ENCODE measurements around the gene YTHDF2.

The YTHDF2 gene

DNA sequence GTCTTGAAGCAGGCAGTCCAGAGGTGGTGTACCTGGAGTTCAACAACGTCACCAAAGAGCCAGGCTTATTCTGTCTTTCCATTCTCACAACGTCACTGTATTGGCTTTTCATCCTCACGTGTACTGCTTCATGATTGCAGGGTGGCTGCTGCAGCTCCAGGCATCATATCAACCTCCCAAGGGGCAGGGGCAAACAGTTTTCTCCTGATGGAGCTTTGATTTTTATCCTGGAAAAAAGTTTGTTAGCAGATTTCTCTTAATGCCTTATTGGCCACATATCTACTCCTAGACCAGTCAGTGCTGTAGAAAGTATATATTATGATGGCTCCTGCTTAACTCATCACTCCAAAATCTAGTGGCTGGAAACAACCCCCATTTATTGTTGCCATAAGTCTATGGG is 66.9 kb downstream of the YTHDF2 start:
- DNase-seq = no peak

DNA sequence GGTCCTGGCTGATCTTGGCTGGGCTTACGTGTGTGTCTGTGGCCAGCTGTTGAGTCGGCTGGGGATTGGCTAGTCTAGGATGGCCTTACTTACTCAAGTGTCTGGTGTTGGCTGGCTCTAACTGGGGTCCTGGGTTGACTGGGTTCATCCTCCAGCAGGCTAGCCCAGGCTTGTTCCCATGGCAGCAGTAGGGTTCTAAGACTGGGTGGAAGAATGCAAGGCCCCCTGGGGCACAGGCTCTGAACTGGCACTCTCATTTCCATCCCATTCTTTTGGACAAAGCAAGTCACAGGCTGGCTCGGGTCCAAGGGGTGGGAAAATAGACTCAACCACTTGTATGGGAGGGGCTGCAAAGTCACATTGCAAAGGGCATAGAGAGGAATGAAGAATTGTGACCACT is 67.3 kb downstream of the YTHDF2 start:
- DNase-seq = no peak

DNA sequence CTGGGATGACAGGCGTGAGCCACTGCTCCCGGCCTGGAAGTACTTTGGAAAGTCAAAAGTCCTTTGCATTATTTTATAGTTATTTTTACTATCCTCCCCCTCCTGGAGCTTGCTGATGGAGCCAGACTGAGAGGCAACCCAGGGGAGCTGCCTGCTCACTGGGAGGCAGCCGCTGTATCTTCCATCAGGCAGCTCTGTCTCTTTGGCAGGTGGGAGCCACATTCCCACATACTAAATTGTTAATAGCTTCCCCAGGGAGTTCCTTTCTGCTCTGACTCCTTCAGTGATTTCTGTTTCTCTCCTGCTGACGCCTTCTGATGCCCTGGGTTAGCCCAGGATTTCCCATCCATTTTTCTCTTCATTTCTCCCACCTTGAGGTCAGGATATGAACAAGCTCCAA is 70.3 kb downstream of the YTHDF2 start:
- DNase-seq = no peak

DNA sequence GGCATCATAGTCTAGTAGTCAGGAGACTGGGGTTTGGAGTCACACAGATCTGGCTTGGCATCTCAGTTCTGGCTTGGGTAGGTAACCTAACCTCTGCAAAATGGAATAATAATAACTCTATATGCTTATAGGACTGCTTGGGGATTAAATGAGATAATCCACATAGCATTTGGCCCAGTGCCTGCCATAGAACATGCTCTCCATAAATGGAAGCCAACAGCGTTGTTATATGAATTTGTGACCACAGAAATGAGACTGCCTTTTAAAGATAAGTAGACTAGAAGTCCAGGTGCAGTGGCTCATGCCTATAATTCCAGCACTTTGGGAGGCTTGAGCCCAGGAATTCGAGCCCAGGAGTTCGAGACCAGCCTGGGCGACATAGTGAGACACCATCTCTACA is 71.2 kb downstream of the YTHDF2 start:
- DNase-seq = no peak

GRCh38 chr1:28811369-28811765 is 74.6 kb downstream of the YTHDF2 start:
- DNase-seq = no peak

DNA sequence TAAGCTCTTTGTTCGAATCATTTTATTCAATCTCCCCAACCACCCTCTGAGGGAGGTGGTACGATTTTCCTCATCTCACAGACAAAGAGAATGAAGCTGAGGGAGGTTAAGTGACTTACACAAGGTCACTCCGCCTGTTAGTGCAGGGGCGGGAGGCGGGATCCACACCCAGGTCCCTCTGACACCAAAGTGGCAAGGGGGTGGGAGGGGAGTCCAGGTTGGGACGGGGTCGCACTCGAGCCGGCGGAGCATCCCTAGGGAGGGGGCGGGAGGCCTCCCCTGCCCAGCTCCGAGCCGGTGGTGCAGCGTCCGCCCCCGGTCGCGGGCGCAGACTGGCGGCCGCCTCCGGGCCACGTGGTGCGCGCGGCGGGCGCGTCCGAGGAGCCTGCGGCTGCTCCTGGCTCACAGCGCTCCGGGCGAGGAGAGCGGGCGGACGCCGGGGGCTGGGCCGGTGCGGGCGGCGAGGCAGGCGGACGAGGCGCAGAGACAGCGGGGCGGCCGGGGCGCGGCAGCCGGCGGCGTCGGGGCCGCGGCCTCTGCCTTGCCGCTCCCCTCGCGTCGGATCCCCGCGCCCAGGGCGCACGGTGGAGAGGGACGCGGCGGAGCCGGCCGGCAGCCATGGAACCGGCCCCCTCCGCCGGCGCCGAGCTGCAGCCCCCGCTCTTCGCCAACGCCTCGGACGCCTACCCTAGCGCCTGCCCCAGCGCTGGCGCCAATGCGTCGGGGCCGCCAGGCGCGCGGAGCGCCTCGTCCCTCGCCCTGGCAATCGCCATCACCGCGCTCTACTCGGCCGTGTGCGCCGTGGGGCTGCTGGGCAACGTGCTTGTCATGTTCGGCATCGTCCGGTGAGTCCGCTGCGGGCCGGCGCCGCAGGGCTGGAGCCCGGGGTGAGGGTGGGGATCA is 75.3 kb downstream of the YTHDF2 start, which contains the start of gene OPRD1:
OPRD1 (plus strand) TSS at position 405 of the 903 bp plus-strand sequence; CDS start at position 619, 214 bp downstream.
- no peak for DNase-seq

- no peak for DNase-seq
Measured at GRCh38 chr1:28812669-28813468, 76.1 kb downstream of the YTHDF2 start.

DNA sequence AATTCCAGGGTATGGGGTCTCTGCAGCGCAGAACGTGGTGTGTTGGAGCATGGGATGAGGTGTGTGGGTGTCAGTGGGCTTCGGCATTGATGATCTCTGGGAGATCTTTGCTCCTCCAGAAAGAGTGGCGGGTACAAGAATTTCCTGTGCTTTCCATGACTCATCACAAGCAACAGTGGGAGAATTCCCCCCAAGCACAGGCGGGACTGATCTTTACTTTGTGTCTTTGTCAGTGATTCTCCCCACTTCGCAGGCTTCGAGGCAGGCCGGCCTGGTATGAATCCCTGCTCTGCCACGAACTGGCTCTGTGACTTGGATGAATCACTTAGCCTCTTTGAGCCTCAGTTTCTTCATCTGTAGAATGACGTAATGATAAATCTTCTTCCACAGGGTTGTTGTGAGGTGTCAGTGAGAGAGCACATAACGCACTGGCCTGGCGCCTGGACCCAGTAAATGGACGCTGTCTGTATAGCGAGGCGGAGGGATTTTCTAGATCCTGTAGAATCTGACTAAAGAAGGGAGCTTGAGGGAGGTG is 77.3 kb downstream of the YTHDF2 start:
- DNase-seq = no peak

DNA sequence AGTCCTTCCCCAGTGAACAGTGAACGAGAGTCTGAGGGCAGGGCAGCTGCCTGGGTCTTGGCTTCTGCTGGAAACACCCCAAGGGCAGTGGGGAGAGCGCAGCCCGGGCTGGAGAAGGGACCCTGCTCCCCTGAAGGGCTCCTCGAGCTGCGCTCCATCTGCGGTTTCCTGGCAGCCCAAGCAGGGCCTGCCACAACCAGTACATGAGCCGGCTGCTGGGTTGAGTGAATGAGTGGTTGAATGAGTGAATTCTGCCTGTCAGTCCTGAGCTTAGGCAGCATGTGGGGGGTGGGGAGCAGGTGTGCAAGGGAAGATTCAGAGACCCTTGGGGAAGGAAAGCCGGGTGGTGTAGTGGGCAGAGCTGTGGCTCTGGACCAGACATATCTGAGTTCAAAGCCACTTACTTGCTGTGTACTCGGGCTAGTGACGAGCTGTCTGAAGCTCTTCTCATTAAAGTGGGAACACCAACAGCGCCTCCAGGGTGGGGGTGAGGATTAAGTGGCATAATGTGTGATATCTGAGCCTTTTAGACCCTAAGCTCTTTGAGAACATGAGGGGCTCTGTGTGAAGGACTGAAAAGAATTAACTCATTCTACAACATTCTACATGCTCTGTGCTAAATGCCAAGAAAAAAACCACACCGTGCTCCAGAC is 78.9 kb downstream of the YTHDF2 start:
- DNase-seq = no peak

- DNase-seq = no peak
Measured at GRCh38 chr1:28817133-28817532, 80.4 kb downstream of the YTHDF2 start.

DNA sequence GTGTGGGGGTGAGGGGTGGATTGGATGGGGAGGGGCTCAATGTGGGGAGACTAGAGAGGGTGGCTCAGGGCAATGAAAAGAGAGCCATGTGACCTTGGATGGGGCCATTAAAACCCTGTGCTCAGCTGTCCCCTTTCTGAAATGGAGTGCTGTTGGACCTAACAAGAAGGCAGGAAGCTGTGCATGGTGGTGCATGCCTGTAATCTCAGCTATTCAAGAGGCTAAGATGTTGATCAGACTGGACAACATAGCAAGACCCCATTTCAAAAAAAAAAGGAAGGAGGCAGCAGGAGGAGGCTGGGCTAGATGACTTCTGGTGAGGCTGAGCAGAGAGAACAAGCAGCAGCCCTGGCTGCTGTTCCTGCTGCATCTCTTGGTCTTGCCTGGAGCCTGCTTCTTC is 82.3 kb downstream of the YTHDF2 start:
- no peak for DNase-seq
